IPS-11a (cell line): Measurements from ENCODE around the gene CRYBG1.
A peak's percentile ranks its signal among the peaks of the same experiment; 100 is the strongest.
"Not testable (repeated sequence)": the region's sequence is repeated elsewhere in the genome, so short reads cannot be mapped to it uniquely, and the experiment has no call there.

Experiments
- H3K4me3 ChIP-seq: one replicate; pipeline ENCODE4 v1.5.1; 2013; ENCODE audit warnings: low read depth, low read length, control low read depth

Gene CRYBG1

GRCh38 chr6:106496823-106497222, 136.3 kb downstream of the CRYBG1 start:
- H3K4me3 ChIP-seq, result no peak overlapping the region

DNA sequence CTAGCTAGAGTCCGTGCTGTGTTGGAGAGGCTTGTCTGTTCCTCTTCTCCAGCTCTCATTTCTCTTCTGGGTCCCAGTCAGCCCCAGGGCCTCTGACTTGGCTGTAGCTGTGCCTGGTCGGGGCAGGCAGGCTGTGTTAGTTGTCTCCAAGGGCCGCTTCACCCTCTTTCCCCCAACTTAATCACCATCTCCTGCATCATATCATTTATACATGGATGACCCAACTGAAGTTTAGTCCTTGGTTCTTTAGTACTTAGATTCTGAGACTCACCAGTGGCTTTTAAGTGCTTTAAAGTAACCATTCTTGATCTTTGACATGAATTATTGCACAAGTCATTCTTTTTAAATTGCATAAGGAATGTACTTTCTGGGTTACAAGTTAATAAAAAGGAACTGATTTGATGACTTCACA, 141.4 kb downstream of the CRYBG1 start:
- no peak overlapping the region for H3K4me3 ChIP-seq

GRCh38 chr6:106502559-106502958, 142.0 kb downstream of the CRYBG1 start:
- H3K4me3 ChIP-seq, result no peak overlapping the region

GRCh38 chr6:106508277-106508676, 147.8 kb downstream of the CRYBG1 start:
- no peak overlapping the region for H3K4me3 ChIP-seq

DNA sequence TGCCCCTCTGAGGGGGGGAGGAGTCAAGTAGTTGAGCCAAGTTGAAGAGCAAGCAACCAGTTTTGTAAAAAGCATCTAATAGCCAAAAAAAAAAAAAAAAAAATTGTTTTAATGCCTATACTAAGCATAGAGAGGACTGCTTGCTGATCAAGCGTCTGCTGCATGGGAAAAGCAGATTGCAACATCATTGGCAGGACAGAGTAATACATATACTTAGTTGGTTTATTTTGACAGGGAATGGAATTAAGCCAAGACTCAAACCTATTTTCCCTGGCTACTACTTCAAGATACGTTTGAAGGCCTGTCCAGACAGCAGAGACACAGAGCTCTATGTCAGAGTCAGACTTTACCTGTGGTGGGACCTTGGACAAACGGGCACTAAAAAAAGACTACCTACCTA, 148.3 kb downstream of the CRYBG1 start:
- no peak overlapping the region for H3K4me3 ChIP-seq

GRCh38 chr6:106509420-106510089, 149.0 kb downstream of the CRYBG1 start:
- peak overlapping the region; percentile 38 for H3K4me3 ChIP-seq

DNA sequence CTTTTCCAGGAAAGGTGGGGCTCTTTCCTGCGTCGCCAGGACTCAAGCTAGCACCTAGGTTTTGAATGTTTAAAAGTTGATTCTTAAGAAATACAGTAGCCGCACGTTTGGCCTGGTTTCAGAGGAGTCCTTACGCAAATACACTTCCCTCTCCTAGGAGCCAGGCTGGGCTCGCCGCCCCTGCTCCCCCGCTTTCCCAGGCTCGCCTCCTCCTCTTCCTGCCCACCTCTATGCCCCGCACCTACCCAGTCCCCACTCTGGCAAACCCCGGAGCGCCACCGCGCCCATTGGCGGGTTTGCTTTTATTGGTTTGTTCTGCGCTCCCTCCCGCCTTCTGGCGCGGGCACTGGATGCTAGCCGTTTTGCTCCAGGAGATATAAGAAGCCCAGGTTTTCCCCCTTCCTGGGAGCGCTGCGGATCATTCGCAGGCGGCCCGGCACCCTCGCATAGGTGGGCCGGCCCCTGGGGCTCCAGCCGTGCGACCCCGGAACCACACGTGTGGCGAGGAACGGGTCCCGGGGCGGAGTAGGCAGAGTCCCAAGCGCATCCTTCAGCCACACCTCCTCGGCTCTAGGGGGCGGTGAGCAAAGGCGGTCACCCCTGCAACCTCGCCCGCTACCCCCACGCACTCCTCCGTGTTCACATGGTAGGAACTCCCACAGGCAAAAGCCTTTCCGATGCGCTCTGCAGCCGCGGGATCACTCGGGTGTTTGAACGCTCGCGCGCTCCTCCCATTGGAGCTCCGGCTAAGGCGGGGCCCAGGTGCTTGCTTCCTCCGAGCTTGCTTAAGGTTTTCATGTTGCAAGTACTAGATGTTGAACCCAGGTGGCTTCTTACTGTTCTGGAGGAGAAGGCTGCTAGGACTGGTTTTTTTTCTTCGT, 149.8 kb downstream of the CRYBG1 start:
- peak overlapping the region; percentile 38 for H3K4me3 ChIP-seq

DNA sequence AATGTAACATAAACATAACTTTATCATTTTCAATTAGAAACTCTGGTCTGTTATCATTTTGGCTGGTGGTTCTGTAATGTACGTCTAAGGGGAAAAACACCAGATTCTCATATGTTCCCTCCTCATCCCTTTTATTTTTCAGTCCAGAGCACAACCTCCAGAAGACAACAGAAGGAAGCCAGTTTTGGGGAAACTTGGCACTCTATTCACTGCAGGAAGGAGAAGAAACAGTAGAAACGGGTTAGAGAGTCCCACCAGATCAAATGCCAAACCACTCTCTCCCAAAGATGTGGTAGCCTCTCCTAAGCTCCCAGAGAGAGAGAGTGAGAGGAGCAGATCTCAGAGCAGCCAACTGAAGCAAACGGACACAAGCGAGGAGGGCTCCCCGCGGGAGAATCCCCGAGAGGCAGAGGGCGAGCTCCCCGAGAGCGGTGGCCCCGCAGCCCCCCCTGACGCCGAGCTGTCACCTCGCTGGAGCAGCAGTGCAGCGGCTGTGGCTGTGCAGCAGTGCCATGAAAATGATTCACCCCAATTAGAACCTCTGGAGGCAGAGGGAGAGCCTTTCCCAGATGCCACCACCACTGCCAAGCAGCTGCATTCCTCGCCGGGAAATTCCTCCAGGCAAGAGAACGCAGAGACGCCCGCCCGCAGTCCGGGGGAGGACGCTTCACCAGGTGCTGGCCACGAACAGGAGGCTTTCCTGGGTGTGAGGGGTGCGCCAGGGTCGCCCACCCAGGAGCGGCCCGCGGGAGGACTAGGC, 151.0 kb downstream of the CRYBG1 start:
- H3K4me3 ChIP-seq, result peak overlapping the region; percentile 46

GRCh38 chr6:106512048-106512967, 151.8 kb downstream of the CRYBG1 start:
- H3K4me3 ChIP-seq, result peak overlapping the region; percentile 46

DNA sequence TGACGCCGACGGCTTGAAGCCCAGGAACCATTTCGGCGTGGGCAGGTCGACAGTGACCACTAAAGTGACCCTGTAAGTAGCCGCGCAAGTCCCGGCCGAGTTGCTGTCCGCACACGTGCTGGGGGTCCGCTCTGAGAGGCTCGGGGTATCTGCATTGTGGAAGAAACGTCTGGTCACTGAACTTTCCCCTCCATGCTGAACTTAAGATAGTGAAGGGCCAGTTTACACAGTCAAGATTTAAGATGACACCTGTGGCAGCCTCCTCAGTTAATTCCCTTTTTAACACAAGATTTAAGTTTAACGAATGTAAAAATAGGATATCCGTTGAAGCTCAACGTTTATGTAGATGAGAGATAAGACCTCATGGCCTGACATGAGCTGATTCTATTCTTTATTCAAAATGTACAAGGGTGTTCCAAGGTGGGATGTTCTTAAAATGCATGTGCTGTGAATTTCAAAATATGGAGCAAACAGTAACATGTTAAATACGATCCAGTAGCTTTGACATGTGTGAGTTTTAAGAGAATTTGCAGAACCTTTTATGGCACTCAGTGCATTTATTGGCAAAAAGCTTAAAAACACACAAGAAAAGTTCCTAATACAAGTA, 152.6 kb downstream of the CRYBG1 start:
- peak overlapping the region; percentile 46 for H3K4me3 ChIP-seq

DNA sequence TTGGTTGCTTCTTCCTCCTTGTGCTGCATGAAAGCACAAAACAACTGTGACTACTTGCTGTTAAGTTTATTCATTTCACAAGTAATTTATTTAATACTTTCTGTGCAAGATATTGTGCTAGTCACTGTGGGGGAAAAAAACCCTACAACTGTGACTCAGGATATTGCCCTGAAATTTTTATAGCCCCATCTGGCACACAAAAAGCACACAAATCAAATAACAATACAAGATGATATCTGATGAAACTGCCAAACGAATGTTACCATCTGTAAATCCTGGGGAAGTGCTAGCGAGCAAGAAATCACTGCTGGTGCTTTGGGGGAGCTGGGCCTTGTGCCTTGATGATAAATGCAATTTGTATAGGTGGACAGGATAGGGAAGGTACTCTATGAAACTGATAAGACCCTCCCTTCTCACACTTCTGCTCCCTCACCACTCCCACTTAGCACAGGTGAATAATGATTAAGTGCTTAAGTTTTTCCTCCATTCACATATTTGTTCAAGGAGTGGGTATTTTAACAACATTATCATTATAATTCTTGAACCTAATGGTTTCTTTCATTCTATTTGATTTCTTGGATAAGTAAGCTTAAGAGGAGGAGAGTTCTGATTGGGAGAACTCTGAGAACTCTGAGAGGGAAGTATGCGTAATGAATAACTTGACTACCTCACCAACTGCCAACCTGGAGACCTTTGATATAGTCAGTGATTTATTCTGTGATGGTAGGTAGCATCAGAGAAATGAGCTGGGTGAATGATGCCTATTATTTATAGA, 153.5 kb downstream of the CRYBG1 start:
- no peak overlapping the region for H3K4me3 ChIP-seq

DNA sequence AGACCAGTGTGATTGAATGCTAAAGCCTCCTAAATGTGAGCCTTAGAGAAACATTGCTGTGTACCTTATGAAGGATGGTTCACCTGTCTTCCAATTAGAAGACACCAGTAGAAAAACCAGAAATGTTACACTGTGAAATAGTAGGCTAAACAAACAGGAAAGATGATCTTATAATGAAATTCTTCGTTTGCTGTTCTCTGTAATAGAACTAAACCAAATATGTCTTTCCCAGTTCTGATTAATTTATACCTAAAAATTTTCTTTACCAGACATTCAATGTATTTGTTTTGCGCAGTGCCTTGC, 154.0 kb downstream of the CRYBG1 start:
- no peak overlapping the region for H3K4me3 ChIP-seq

GRCh38 chr6:106515582-106515981, 155.1 kb downstream of the CRYBG1 start:
- not testable (repeated sequence) for H3K4me3 ChIP-seq

DNA sequence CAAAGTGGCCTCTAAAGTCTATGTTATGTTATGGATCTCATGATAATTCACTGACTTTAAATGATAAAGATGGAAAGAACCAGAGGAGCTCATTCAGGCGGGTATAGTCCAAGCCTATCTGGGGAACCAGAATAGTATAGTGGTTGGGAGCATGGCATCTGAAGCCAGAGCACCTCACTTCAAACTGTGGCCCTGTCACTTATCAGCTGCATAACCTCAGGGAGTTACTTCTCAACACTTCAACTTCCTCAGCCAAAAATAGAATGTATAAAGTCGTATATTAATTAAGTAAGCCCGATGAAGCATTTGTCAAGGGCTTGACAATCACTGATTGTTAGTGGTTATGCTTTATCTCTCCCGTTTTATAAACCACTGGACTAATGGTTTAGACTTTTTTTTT, 156.1 kb downstream of the CRYBG1 start:
- no peak overlapping the region for H3K4me3 ChIP-seq

- no peak overlapping the region for H3K4me3 ChIP-seq
Observed at GRCh38 chr6:106517706-106518105, 157.2 kb downstream of the CRYBG1 start.

GRCh38 chr6:106518748-106519147, 158.2 kb downstream of the CRYBG1 start:
- no peak overlapping the region for H3K4me3 ChIP-seq

DNA sequence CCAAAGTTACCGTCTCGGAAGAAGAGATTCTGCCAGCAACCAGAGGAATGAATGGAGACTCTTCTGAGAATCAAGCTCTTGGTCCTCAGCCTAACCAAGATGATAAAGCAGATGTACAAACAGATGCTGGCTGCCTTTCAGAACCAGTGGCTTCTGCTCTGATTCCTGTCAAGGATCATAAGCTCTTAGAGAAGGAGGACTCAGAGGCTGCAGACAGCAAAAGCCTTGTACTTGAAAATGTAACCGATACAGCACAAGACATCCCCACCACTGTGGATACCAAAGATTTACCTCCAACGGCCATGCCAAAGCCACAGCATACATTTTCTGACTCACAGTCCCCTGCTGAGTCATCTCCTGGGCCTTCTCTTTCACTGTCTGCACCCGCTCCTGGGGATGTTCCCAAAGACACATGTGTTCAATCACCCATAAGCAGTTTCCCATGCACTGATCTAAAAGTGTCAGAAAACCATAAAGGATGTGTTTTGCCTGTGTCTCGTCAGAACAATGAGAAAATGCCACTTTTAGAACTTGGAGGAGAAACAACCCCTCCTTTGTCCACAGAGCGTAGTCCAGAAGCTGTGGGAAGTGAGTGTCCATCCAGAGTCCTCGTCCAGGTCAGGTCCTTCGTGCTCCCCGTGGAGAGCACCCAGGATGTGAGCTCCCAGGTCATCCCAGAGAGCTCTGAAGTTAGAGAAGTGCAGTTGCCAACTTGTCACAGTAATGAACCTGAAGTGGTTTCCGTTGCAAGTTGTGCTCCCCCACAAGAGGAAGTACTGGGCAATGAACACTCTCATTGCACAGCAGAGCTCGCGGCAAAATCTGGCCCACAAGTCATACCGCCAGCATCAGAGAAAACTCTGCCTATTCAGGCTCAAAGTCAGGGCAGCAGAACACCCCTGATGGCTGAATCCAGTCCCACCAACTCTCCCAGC, 159.2 kb downstream of the CRYBG1 start:
- H3K4me3 ChIP-seq, result no peak overlapping the region

DNA sequence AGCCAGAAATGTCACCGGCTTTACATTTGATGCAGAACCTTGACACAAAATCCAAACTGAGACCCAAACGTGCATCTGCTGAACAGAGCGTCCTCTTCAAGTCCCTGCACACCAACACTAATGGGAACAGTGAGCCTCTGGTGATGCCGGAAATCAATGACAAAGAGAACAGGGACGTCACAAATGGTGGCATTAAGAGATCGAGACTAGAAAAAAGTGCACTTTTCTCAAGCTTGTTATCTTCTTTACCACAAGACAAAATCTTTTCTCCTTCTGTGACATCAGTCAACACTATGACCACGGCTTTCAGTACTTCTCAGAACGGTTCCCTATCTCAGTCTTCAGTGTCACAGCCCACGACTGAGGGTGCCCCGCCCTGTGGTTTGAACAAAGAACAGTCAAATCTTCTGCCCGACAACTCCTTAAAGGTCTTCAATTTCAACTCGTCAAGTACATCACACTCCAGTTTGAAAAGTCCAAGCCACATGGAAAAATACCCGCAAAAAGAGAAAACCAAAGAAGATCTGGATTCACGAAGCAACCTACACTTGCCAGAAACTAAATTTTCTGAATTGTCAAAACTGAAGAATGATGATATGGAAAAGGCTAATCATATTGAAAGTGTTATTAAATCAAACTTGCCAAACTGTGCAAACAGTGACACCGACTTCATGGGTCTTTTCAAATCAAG, 160.3 kb downstream of the CRYBG1 start:
- no peak overlapping the region for H3K4me3 ChIP-seq
